GM10248 (cell line): ENCODE data around the gene PPP4R2.

Experiments
- CTCF ChIA-PET: fragments of 300-600 bp; sonication (Branson Sonifier 250); formaldehyde crosslinking; extraction: SDS; loops from one replicate; lab custom pipeline; 2021; ENCODE audit warnings: antibody characterized with exemption; lab: Yijun Ruan, JAX
- POLR2A ChIA-PET: fragments of 350-650 bp; sonication (Branson Sonifier 250); formaldehyde crosslinking; extraction: SDS; loops from one replicate; lab custom pipeline; 2020; ENCODE audit warnings: antibody characterized with exemption; lab: Yijun Ruan, JAX
- DNase-seq: peaks from one replicate; pipeline ENCODE4 v3.0.0; 2012; ENCODE audit errors: extremely low spot score
- TF ChIP-seq, protein P1 (sequence below): IDR thresholded peaks from 2 replicates; pipeline ENCODE4 v1.5.1; 2012; ENCODE audit warnings: mild to moderate bottlenecking, low read depth; ENCODE audit errors: extremely low read depth, missing control alignments, control extremely low read depth

Gene PPP4R2

DNA sequence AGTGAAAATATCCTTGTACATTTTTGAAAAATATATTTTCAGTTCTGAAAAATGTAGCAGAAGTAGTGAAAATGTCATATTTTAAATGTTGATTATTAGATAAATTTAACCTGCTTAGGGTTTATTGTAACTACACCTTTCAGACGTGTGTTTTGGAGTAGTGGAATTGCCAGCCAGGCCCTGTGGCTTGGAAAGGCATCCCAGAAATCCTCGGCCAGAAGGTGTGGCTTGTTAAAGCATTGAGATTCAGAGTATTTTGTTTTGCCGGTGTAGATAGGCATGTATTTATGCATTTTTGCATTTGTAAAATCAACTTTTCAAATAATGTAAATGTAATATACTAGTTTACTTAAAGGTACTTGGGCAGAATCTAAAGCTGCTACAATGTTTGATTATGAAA is 71.8 kb downstream of the PPP4R2 start:
- POLR2A ChIA-PET = no interaction called here
- TF ChIP-seq, protein P1, sequence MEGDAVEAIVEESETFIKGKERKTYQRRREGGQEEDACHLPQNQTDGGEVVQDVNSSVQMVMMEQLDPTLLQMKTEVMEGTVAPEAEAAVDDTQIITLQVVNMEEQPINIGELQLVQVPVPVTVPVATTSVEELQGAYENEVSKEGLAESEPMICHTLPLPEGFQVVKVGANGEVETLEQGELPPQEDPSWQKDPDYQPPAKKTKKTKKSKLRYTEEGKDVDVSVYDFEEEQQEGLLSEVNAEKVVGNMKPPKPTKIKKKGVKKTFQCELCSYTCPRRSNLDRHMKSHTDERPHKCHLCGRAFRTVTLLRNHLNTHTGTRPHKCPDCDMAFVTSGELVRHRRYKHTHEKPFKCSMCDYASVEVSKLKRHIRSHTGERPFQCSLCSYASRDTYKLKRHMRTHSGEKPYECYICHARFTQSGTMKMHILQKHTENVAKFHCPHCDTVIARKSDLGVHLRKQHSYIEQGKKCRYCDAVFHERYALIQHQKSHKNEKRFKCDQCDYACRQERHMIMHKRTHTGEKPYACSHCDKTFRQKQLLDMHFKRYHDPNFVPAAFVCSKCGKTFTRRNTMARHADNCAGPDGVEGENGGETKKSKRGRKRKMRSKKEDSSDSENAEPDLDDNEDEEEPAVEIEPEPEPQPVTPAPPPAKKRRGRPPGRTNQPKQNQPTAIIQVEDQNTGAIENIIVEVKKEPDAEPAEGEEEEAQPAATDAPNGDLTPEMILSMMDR = no peak
- no peak for DNase-seq
- CTCF ChIA-PET = no interaction called here

DNA sequence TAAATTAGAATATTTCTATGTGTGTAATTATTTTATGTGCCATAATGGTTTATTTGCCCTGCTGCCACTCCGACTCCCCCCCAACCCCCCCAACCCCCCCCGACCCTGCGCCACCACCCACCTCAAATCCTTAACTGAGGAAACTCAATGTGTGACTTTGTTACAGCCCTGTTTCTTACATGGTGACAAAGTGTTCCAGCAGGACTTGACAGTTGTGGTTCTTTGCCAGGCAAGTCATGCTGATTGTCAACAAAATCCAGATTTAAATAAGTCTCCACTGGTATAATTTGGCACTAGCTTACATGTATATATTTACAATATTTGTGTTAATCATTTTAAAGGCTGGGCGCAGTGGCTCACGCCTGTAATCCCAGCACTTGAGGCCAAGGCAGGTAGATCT is 72.6 kb downstream of the PPP4R2 start:
- no peak for DNase-seq
- ChIA-PET CTCF (interaction anchor here (0.9 to 1.3 kb wide), 2 partner anchors 12 to 14 kb away, joined by 3 read pairs; no protein-coding TSS in a partner anchor), POLR2A (no interaction called here)
- TF ChIP-seq, protein P1 = no peak

DNA sequence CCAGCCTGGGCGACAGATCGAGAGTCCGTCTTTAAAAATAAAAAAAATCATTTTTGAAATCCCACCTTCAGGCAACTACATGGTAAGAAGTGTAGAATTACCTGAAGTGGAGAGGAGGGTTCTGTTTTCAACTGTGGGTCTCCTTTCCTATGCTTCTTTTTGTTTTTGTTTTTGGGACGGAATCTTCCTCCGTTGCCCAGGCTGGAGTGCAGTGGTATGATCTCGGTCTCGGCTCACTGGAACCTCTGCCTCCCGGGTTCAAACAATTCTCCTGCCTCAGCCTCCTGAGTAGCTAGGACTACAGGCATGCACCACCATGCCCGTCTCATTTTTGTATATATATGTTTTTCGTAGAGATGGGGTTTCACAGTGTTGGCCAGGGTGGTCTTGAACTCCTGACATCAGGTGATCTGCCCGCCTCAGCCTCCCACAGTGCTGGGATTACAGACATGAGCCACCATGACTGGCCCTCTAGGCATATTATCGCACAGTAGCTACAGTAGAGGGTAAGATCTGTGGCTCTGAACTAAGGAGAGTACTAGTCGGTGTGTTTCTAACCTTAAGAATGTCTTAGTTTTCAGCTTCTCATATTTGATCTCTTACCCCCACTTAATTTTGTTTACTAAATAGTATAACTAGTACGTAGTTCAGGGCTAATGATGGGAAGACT is 73.3 kb downstream of the PPP4R2 start:
- CTCF ChIA-PET = interaction anchor here (0.9 to 1.3 kb wide), 2 partner anchors 13 to 14 kb away, joined by 3 read pairs; no protein-coding TSS in a partner anchor
- POLR2A ChIA-PET = no interaction called here
- TF ChIP-seq, protein P1 = no peak

DNA sequence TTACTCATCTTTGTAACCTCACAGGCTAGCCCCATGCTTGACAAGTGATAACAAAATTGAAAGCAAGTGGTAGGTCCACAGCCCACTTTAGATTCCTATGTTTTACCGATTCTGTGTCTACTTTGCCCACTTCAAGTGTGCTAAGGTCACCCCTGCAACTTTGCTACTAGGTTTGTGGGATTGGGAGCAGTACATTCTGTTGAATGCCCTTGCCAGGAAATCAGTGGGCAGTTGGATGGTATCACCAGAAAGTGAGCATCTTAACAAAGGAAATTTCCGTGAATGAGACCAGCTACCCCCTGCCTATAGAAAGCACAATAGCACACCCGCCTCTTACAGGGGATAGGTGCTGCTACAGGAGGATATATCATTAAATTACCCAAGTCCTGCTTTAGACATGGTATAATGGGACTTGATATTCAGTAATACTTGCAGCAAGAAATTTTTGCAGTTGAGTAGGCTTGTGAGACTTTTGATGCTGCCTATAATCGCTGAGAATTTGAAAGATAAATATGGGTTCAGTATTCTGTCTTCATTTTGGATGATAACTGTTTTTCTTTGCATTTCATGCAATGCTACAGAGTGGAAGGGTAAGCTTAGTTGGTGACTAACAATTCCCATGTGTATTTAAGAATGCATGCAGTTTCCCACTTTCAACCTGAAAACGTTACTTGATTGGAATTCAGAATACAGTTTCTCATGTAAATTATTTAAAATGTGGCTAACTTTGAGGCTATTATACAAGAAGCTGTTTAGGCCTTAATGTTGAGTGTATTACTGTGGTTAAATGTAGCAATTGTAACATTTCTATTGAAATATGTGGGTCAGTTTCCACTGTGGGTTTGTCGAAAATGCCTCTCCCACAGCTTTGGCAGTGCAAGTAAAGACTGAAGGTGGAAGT is 74.3 kb downstream of the PPP4R2 start:
- CTCF ChIA-PET = interaction anchor here (0.9 kb wide), 1 partner anchor 16 kb away, joined by 3 read pairs; no protein-coding TSS in a partner anchor
- DNase-seq = no peak
- TF ChIP-seq, protein P1 = no peak
- POLR2A ChIA-PET = no interaction called here

More for the DNA sequence above, 73.3 kb downstream of the PPP4R2 start:
- DNase-seq = no peak

DNA sequence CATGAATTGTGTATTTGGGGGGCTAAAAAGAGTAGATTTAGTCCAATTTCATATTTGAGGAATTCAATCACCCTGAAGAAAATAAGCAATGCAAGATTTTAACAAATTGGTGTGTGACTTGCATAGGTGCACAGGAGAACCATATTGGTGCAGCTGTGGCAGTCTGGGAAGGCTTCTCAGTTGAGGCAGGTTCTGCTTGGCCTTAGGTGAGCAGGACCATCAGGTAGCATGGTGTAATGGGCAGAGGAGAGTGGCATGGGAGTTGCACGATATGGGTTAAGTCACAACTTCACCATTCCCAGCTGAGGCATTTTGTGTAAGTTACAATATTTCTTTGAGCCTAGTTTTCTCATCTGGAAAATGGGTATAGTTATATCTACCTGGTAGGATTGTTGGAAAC is 75.3 kb downstream of the PPP4R2 start:
- CTCF ChIA-PET = no interaction called here
- no peak for DNase-seq

DNA sequence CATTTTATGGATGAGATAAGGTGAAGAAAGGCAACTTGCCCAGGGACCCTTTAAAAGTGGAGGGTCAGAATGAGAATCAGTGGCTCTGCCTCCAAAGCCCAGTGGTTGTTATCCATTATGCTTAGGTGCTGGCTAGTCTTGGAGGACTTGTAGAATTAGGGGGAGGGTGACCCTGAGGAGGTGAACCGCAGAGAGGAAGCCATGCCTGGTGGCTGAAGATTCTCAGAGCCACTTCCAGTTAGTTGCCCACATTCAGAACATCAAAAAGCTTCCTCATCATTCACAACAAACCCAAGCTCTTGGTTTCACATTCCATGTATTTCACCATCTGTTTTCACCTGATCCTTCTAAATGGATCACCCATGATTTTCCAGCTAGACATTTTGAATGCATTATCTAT is 76.0 kb downstream of the PPP4R2 start:
- ChIA-PET CTCF (no interaction called here), POLR2A (no interaction called here)
- TF ChIP-seq, protein P1 = no peak
- DNase-seq = no peak

More for the DNA sequence above, 75.3 kb downstream of the PPP4R2 start:
- POLR2A ChIA-PET = no interaction called here
- TF ChIP-seq, protein P1 = no peak
